ENCODE data around the gene TNKS1BP1. TPM values are rescaled to one million over a fixed set of nuclear protein-coding genes. Genes with fewer than 3 reads are reported as not detected.
"Not testable (repeated sequence)": the region's sequence is repeated elsewhere in the genome, so short reads cannot be mapped to it uniquely, and the experiment has no call there.

The TNKS1BP1 gene
- total RNA-seq, 2 donors from 2014 or later, result 16.9 to 23.8 TPM

- H3K4me1 Mint-ChIP-seq (ENCODE audit: low read depth), result no peaks in the 10 kb centered on the region
- H3K9me3 Mint-ChIP-seq, result no peaks in the 10 kb centered on the region
- ATAC-seq (replicated peaks in 1 of 2), result no peak
- H3K4me3 Mint-ChIP-seq, result no peak overlapping the region
- H3K27me3 Mint-ChIP-seq (ENCODE audit: low read depth), result no peaks in the 10 kb centered on the region
- H3K36me3 Mint-ChIP-seq (ENCODE audit: insufficient read depth in 2 of 2), result peaks cover 8 to 28% of the 10 kb centered on the region in 2 donors
- DNase-seq, result no peak
- H3K27ac Mint-ChIP-seq, result no peak overlapping the region
Observed at GRCh38 chr11:57301711-57302423, 22.9 kb downstream of the TNKS1BP1 start.

- H3K27me3 Mint-ChIP-seq (ENCODE audit: low read depth), result no peaks in the 10 kb centered on the region
- H3K4me3 Mint-ChIP-seq, result no peak overlapping the region
- H3K9me3 Mint-ChIP-seq, result peaks cover 0 to 1% of the 10 kb centered on the region in 2 donors
- DNase-seq (no peak), ATAC-seq (replicated peaks in 1 of 2) (no peak)
- no peaks in the 10 kb centered on the region for H3K4me1 Mint-ChIP-seq (ENCODE audit: low read depth)
- H3K27ac Mint-ChIP-seq, result no peak overlapping the region
- peaks cover 8 to 28% of the 10 kb centered on the region in 2 donors for H3K36me3 Mint-ChIP-seq (ENCODE audit: insufficient read depth in 2 of 2)
Observed at GRCh38 chr11:57300785-57301184, 24.0 kb downstream of the TNKS1BP1 start.

GRCh38 chr11:57299150-57299737, 25.5 kb downstream of the TNKS1BP1 start:
- Mint-ChIP-seq H3K27me3 (ENCODE audit: low read depth) (no peaks in the 10 kb centered on the region), H3K36me3 (ENCODE audit: insufficient read depth in 2 of 2) (peaks cover 8 to 28% of the 10 kb centered on the region in 2 donors), H3K4me3 (no peak overlapping the region), H3K4me1 (ENCODE audit: low read depth) (no peaks in the 10 kb centered on the region), H3K9me3 (peaks cover 0 to 1% of the 10 kb centered on the region in 2 donors), H3K27ac (no peak overlapping the region)
- no peak for DNase-seq
- no peak for ATAC-seq (replicated peaks in 1 of 2)

GRCh38 chr11:57297221-57297620, 27.5 kb downstream of the TNKS1BP1 start:
- ATAC-seq (replicated peaks in 1 of 2) (no peak), DNase-seq (no peak)
- Mint-ChIP-seq H3K4me1 (ENCODE audit: low read depth) (no peaks in the 10 kb centered on the region), H3K27me3 (ENCODE audit: low read depth) (no peaks in the 10 kb centered on the region), H3K4me3 (no peak overlapping the region), H3K36me3 (ENCODE audit: insufficient read depth in 2 of 2) (peaks cover 8 to 26% of the 10 kb centered on the region in 2 donors), H3K9me3 (peaks cover 0 to 1% of the 10 kb centered on the region in 2 donors), H3K27ac (no peak overlapping the region)

- not testable (repeated sequence) for ATAC-seq (replicated peaks in 1 of 2); H3K4me1 Mint-ChIP-seq (ENCODE audit: low read depth)
Observed at GRCh38 chr11:57296205-57296604, 28.5 kb downstream of the TNKS1BP1 start.

GRCh38 chr11:57294225-57295131, 30.3 kb downstream of the TNKS1BP1 start:
- no peak overlapping the region for H3K4me3 Mint-ChIP-seq
- H3K4me1 Mint-ChIP-seq (ENCODE audit: low read depth), result no peaks in the 10 kb centered on the region

More at GRCh38 chr11:57296205-57296604, 28.5 kb downstream of the TNKS1BP1 start:
- not testable (repeated sequence) for H3K27me3 Mint-ChIP-seq (ENCODE audit: low read depth); H3K27ac Mint-ChIP-seq; H3K9me3 Mint-ChIP-seq; DNase-seq; H3K4me3 Mint-ChIP-seq
- peaks cover 4 to 22% of the 10 kb centered on the region in 2 donors for H3K36me3 Mint-ChIP-seq (ENCODE audit: insufficient read depth in 2 of 2)

GRCh38 chr11:57290288-57290687, 34.5 kb downstream of the TNKS1BP1 start:
- H3K36me3 Mint-ChIP-seq (ENCODE audit: insufficient read depth in 2 of 2), result no peaks in the 10 kb centered on the region
- ATAC-seq (replicated peaks in 1 of 2) (no peak), DNase-seq (no peak)
- peaks cover 15% of the 10 kb centered on the region for H3K27me3 Mint-ChIP-seq (ENCODE audit: low read depth)
- peaks cover 0 to under 1% of the 10 kb centered on the region in 2 donors for H3K9me3 Mint-ChIP-seq
- no peaks in the 10 kb centered on the region for H3K4me1 Mint-ChIP-seq (ENCODE audit: low read depth)
- H3K4me3 Mint-ChIP-seq, result no peak overlapping the region
- no peak overlapping the region for H3K27ac Mint-ChIP-seq

More at GRCh38 chr11:57294225-57295131, 30.3 kb downstream of the TNKS1BP1 start:
- no peak for ATAC-seq (replicated peaks in 1 of 2)
- Mint-ChIP-seq H3K27me3 (ENCODE audit: low read depth) (peaks cover 8% of the 10 kb centered on the region), H3K36me3 (ENCODE audit: insufficient read depth in 2 of 2) (peaks cover 0 to 8% of the 10 kb centered on the region in 2 donors), H3K9me3 (peaks cover 0 to 1% of the 10 kb centered on the region in 2 donors), H3K27ac (no peak overlapping the region)
- no peak for DNase-seq

- peaks cover 0 to 2% of the 10 kb centered on the region in 2 donors for H3K9me3 Mint-ChIP-seq
- H3K4me3 Mint-ChIP-seq, result no peak overlapping the region
- no peaks in the 10 kb centered on the region for H3K4me1 Mint-ChIP-seq (ENCODE audit: low read depth)
- ATAC-seq (replicated peaks in 1 of 2), result peak; percentile 49 to 59
- no peak overlapping the region for H3K27ac Mint-ChIP-seq
- peaks cover 15% of the 10 kb centered on the region for H3K27me3 Mint-ChIP-seq (ENCODE audit: low read depth)
- H3K36me3 Mint-ChIP-seq (ENCODE audit: insufficient read depth in 2 of 2), result no peaks in the 10 kb centered on the region
- no peak for DNase-seq
Observed at GRCh38 chr11:57288771-57289579, 35.8 kb downstream of the TNKS1BP1 start.

- Mint-ChIP-seq H3K4me1 (ENCODE audit: low read depth) (no peaks in the 10 kb centered on the region), H3K27me3 (ENCODE audit: low read depth) (peaks cover 15% of the 10 kb centered on the region), H3K4me3 (no peak overlapping the region), H3K36me3 (ENCODE audit: insufficient read depth in 2 of 2) (no peaks in the 10 kb centered on the region), H3K27ac (no peak overlapping the region), H3K9me3 (peaks cover 0 to 2% of the 10 kb centered on the region in 2 donors)
- ATAC-seq (replicated peaks in 1 of 2) (no peak), DNase-seq (no peak)
Observed at GRCh38 chr11:57287884-57288283, 36.9 kb downstream of the TNKS1BP1 start.

GRCh38 chr11:57283231-57283990, 41.3 kb downstream of the TNKS1BP1 start:
- Mint-ChIP-seq H3K4me1 (ENCODE audit: low read depth) (no peaks in the 10 kb centered on the region), H3K27ac (no peak overlapping the region), H3K27me3 (ENCODE audit: low read depth) (peaks cover 15% of the 10 kb centered on the region), H3K9me3 (peaks cover 0 to 4% of the 10 kb centered on the region in 2 donors), H3K36me3 (ENCODE audit: insufficient read depth in 2 of 2) (no peaks in the 10 kb centered on the region), H3K4me3 (no peak overlapping the region)
- DNase-seq, result no peak
- no peak for ATAC-seq (replicated peaks in 1 of 2)

GRCh38 chr11:57281546-57281945, 43.2 kb downstream of the TNKS1BP1 start:
- H3K27ac Mint-ChIP-seq; DNase-seq; H3K4me3 Mint-ChIP-seq; ATAC-seq (replicated peaks in 1 of 2); H3K36me3 Mint-ChIP-seq (ENCODE audit: insufficient read depth in 2 of 2); H3K9me3 Mint-ChIP-seq; H3K4me1 Mint-ChIP-seq (ENCODE audit: low read depth): not testable (repeated sequence)
- peaks cover 27% of the 10 kb centered on the region for H3K27me3 Mint-ChIP-seq (ENCODE audit: low read depth)

- ATAC-seq (replicated peaks in 1 of 2) (no peak), DNase-seq (no peak)
- H3K4me3 Mint-ChIP-seq, result no peak overlapping the region
- peaks cover 0 to 2% of the 10 kb centered on the region in 2 donors for H3K36me3 Mint-ChIP-seq (ENCODE audit: insufficient read depth in 2 of 2)
- H3K4me1 Mint-ChIP-seq (ENCODE audit: low read depth), result peaks cover 5% of the 10 kb centered on the region
- no peak overlapping the region for H3K27ac Mint-ChIP-seq
- peaks cover 46% of the 10 kb centered on the region for H3K27me3 Mint-ChIP-seq (ENCODE audit: low read depth)
- peaks cover 1 to 8% of the 10 kb centered on the region in 2 donors for H3K9me3 Mint-ChIP-seq
Observed at GRCh38 chr11:57279116-57279515, 45.6 kb downstream of the TNKS1BP1 start.

Data from activated T-cell treated with anti-CD3 and anti-CD28 coated beads, Interleukin-2, amount 50 U/mL, for 72 hours (primary cell).